Karpas-422 (cell line): ENCODE data around the gene FNDC8. TPM values are rescaled to one million over a fixed set of nuclear protein-coding genes. Genes with fewer than 3 reads are reported as not detected.

Experiments used
- DNase-seq: peaks from one replicate; pipeline ENCODE4 v3.0.0-alpha.2; 2015
- H2AFZ ChIP-seq: fragments of 200-600 bp; sonication (generic); 2 replicates; pipeline ENCODE4 v1.6.1; 2014; ENCODE audit warnings: antibody characterized with exemption, low read length, mixed read lengths
- H3K27ac ChIP-seq: fragments of 200-600 bp; sonication (generic); 2 replicates; pipeline ENCODE4 v1.5.1; 2014; ENCODE audit warnings: mild to moderate bottlenecking, low read length, moderate library complexity
- H3K27me3 ChIP-seq: fragments of 200-600 bp; sonication (generic); 2 replicates; pipeline ENCODE4 v1.6.1; 2014; ENCODE audit warnings: low read length, mixed read lengths
- H3K36me3 ChIP-seq: fragments of 200-600 bp; sonication (generic); 2 replicates; pipeline ENCODE4 v1.6.1; 2014; ENCODE audit warnings: low read length, mixed read lengths; ENCODE audit not compliant: insufficient read depth
- H3K4me1 ChIP-seq: fragments of 200-600 bp; sonication (generic); 2 replicates; pipeline ENCODE4 v1.6.1; 2014; ENCODE audit warnings: mild to moderate bottlenecking, low read length, mixed read lengths
- H3K4me2 ChIP-seq: fragments of 200-600 bp; sonication (generic); 2 replicates; pipeline ENCODE4 v1.6.1; 2014; ENCODE audit warnings: low read length, low read depth, mild to moderate bottlenecking; ENCODE audit not compliant: poor library complexity, severe bottlenecking
- H3K4me3 ChIP-seq: fragments of 200-600 bp; sonication (generic); 2 replicates; pipeline ENCODE4 v1.5.1; 2014; ENCODE audit warnings: mild to moderate bottlenecking, antibody characterized with exemption, low read length, mixed read lengths
- H3K79me2 ChIP-seq: fragments of 200-600 bp; sonication (generic); 2 replicates; pipeline ENCODE4 v1.6.1; 2014; ENCODE audit warnings: mild to moderate bottlenecking, low read length, mixed read lengths
- H3K9ac ChIP-seq: fragments of 200-600 bp; sonication (generic); 2 replicates; pipeline ENCODE4 v1.6.0; 2014; ENCODE audit warnings: low read length
- H3K9me2 ChIP-seq: fragments of 200-600 bp; sonication (generic), shearing (Covaris generic); replicated peaks from 2 replicates; pipeline ENCODE4 v1.6.0; 2014; ENCODE audit warnings: mild to moderate bottlenecking, low read length, moderate library complexity; ENCODE audit not compliant: insufficient read depth
- H3K9me3 ChIP-seq: fragments of 300-700, 200-600 bp; sonication (generic); 2 replicates; pipeline ENCODE4 v1.6.1; 2014; ENCODE audit warnings: low read length, mixed read lengths
- H4K20me1 ChIP-seq: fragments of 200-600 bp; sonication (generic); 2 replicates; pipeline ENCODE4 v1.6.1; 2014; ENCODE audit warnings: mild to moderate bottlenecking, antibody characterized with exemption, low read length, low read depth; ENCODE audit not compliant: insufficient read depth
- total RNA-seq: library from RNA; depleted of rRNA; stranded (reverse); fragments of >200 nt; shearing (Covaris generic); gene quantifications from 2 replicates; pipeline ENCODE4 v1.2.3, GENCODE V29; 2014; ENCODE audit warnings: low replicate concordance; rRNA removed

The FNDC8 gene
- total RNA-seq = not detected in 2 replicates

GRCh38 chr17:35121315-35121714, at the start of gene FNDC8:
Gene FNDC8, plus strand, starts transcription at chr17:35121615. Its CDS starts 79 bp downstream, at chr17:35121694.
- Histone ChIP-seq H3K9me2 (no peaks in the 10 kb centered on the region), H4K20me1 (no peaks in the 10 kb centered on the region)
- DNase-seq = no peak

GRCh38 chr17:35073183-35073790, 48.1 kb upstream of the FNDC8 start:
- no peak overlapping the region for H3K9ac ChIP-seq
- H3K9me3 ChIP-seq = no peaks in the 10 kb centered on the region
- no peaks in the 10 kb centered on the region for H3K36me3 ChIP-seq
- no peak overlapping the region for H2AFZ ChIP-seq
- H3K4me1 ChIP-seq = peaks cover 42% of the 10 kb centered on the region
- no peak overlapping the region for H3K27ac ChIP-seq
- DNase-seq = no peak
- no peaks in the 10 kb centered on the region for H4K20me1 ChIP-seq
- H3K27me3 ChIP-seq = no peaks in the 10 kb centered on the region
- no peaks in the 10 kb centered on the region for H3K79me2 ChIP-seq
- H3K4me3 ChIP-seq = no peak overlapping the region
- no peak overlapping the region for H3K4me2 ChIP-seq
- H3K9me2 ChIP-seq = no peaks in the 10 kb centered on the region

More at GRCh38 chr17:35121315-35121714, at the start of gene FNDC8:
- Histone ChIP-seq H3K4me1 (peaks cover 17% of the 10 kb centered on the region), H3K9me3 (no peaks in the 10 kb centered on the region), H3K4me3 (no peak within 1 kb of the TSS), H3K79me2 (peaks cover 29% of the 10 kb centered on the region), H3K9ac (no peak within 1 kb of the TSS), H3K36me3 (no peaks in the 10 kb centered on the region; the same call in 1 of the 2 replicates), H3K27me3 (no peaks in the 10 kb centered on the region), H3K27ac (no peak within 1 kb of the TSS), H3K4me2 (no peak within 1 kb of the TSS), H2AFZ (no peak within 1 kb of the TSS)

DNA sequence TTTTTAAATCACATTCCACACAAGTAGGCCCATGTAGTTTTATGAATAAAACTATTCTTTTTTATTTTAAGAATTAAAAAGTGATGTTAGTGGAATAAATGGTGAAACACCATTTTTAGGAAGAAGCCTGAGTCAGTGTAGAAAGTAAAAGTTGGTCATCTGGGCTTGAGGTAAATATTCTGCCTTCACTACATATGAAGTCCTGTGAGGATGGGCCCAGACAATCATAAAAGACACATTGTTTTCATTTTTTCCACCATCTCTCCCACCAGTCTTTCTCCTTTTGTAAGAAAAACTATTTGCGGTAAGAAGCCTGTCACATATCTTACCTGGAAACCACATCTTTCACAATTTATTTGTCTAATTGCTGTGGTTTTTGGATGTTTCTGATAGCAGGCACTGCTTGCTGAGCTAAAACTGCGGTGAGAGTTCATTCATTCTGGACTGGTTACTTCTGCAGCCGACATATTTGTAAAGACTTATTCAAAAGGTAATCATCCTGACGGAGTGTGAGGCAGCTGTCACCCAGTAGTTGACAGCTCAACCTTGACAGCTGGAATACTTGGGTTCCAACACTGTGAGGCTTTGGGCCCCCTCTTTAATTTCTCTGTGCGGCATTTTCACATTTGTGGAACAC, 47.3 kb upstream of the FNDC8 start:
- Histone ChIP-seq H3K4me1 (peaks cover 33% of the 10 kb centered on the region), H3K27ac (no peak overlapping the region), H2AFZ (no peak overlapping the region), H4K20me1 (no peaks in the 10 kb centered on the region), H3K4me2 (no peak overlapping the region), H3K9me2 (no peaks in the 10 kb centered on the region), H3K36me3 (no peaks in the 10 kb centered on the region), H3K9me3 (no peaks in the 10 kb centered on the region), H3K27me3 (no peaks in the 10 kb centered on the region), H3K9ac (no peak overlapping the region), H3K4me3 (no peak overlapping the region), H3K79me2 (no peaks in the 10 kb centered on the region)
- DNase-seq = no peak

DNA sequence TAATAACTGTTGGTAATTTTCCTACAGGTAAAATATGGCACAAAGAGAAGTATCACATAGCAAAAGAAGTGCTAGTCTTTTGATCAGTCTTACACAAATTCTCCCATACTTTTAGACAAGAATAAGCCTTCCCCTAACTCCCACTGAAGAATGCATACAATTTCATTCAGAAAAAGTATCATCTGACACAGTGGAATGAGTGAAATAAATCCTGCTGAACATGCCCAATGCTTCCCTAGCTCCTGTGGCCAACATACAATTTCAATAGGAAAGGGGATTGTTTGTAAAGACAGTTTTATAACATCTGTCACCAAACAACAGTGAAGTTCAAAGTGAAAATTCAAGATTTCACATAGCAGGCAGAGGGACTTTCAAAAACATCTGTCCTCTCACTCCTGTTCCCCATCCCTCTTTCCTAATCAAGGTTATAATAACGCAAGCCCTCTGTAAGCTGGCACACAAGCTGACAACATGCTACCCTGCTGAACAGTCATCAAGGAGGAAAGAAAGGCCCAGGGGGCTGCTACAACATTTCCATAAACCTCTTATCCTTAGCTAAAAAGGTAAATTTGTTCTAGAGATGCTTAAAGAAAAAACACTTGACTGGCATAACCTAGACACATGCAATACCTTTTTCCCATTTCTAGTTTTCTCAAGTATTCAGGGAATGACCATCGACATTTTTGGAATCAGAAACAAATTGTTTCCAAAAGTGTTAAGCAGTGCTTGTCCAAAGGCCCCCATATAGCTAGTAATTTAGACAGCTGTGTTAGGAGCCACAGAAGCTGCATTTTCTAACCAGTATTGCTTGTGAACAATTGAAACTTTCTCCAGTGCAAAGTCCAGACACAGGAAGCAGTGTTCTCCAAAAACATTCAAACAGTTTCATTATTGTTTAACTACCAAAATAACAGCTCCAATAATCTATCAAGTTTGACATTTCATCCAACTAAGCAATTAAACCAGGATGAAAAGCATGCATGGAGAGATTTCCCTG, 46.4 kb upstream of the FNDC8 start:
- Histone ChIP-seq H3K27ac (no peak overlapping the region), H3K4me2 (no peak overlapping the region), H3K9me2 (no peaks in the 10 kb centered on the region), H2AFZ (no peak overlapping the region), H3K9me3 (no peaks in the 10 kb centered on the region), H3K36me3 (no peaks in the 10 kb centered on the region), H3K79me2 (no peaks in the 10 kb centered on the region), H3K9ac (no peak overlapping the region), H3K27me3 (no peaks in the 10 kb centered on the region), H4K20me1 (no peaks in the 10 kb centered on the region), H3K4me3 (no peak overlapping the region), H3K4me1 (peaks cover 27% of the 10 kb centered on the region)
- no peak for DNase-seq

GRCh38 chr17:35076874-35077273, 44.5 kb upstream of the FNDC8 start:
- Histone ChIP-seq H3K9me2 (no peaks in the 10 kb centered on the region), H3K9ac (no peak overlapping the region), H2AFZ (no peak overlapping the region), H3K36me3 (no peaks in the 10 kb centered on the region), H3K4me3 (no peak overlapping the region), H3K79me2 (no peaks in the 10 kb centered on the region), H3K4me1 (peaks cover 41% of the 10 kb centered on the region), H3K4me2 (no peak overlapping the region), H3K9me3 (no peaks in the 10 kb centered on the region), H4K20me1 (no peaks in the 10 kb centered on the region), H3K27me3 (no peaks in the 10 kb centered on the region), H3K27ac (no peak overlapping the region)
- no peak for DNase-seq

DNA sequence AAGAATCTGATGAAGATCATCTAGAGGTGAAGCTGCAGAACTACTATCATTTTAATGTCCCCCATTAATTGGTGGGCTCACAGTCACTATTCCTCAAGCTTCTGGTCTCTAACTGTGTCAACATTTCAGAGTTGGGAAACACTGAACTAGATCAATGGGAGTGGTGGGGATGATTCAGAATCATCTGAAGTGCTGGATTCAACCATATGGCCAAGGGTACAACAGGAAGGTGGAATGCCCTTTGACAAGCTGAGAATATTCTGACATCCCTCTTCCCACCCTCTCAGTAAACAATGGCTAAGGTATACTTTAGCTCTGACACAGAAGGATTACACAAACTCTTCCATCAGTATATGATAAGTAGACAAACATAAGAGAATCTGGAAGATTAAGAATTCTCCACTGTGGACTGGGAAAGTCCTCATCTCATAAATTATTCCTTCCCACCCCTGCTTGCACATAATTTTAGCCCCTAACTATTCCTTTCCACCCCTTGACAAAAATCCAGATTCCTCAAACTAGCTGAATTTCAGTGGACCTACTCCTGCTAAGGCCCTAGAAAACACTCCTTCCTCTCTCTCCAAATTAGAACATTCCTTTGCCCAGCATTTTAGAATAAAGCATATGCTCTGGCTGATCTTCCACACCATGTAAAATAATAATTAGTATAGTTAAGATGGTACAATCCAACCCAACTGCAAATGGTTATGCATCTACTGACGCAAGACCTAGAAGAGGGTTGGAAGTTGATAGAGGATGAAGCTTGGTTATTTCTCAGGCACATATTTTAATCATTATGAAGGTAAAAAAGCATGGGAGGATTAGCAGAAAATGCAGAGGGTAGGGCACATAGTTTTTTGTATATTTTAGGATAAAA, 41.6 kb upstream of the FNDC8 start:
- Histone ChIP-seq H3K9ac (no peak overlapping the region), H3K4me3 (no peak overlapping the region), H3K27ac (no peak overlapping the region), H4K20me1 (no peaks in the 10 kb centered on the region), H2AFZ (no peak overlapping the region), H3K4me2 (peak overlapping the region; percentile 29), H3K36me3 (no peaks in the 10 kb centered on the region), H3K27me3 (no peaks in the 10 kb centered on the region), H3K9me2 (no peaks in the 10 kb centered on the region), H3K79me2 (no peaks in the 10 kb centered on the region), H3K4me1 (peaks cover 42% of the 10 kb centered on the region), H3K9me3 (no peaks in the 10 kb centered on the region)
- DNase-seq = no peak

- DNase-seq = no peak
- Histone ChIP-seq H3K79me2 (no peaks in the 10 kb centered on the region), H3K9me2 (no peaks in the 10 kb centered on the region), H2AFZ (no peak overlapping the region), H3K27ac (peak overlapping the region; percentile 64), H3K4me1 (peaks cover 37% of the 10 kb centered on the region), H3K9me3 (no peaks in the 10 kb centered on the region), H3K27me3 (no peaks in the 10 kb centered on the region), H3K9ac (no peak overlapping the region), H3K4me2 (peak overlapping the region; percentile 29), H3K36me3 (no peaks in the 10 kb centered on the region), H3K4me3 (no peak overlapping the region), H4K20me1 (no peaks in the 10 kb centered on the region)
Measured at GRCh38 chr17:35080536-35080935, 40.9 kb upstream of the FNDC8 start.
